Measurements from ENCODE around the gene CERS2. TPM values are rescaled to one million over a fixed set of nuclear protein-coding genes. Genes with fewer than 3 reads are reported as not detected.

CERS2 gene
- total RNA-seq (100 to 1,000 TPM; 194 to 237 TPM), polyA plus RNA-seq (100 to 1,000 TPM; 155 to 308 TPM)
- long read RNA-seq, donor 1, transcript CERS2-205 (11 exons, 2,505 nt) = major isoform, 48 of 68 reads
- long read RNA-seq, donor 1, partial matches to known transcripts = 18 of 68 reads
- long read RNA-seq, donor 1, other reads (novel, unspliced or antisense) = 0 of 68 reads
- long read RNA-seq, donor 2, transcript CERS2-205 (11 exons, 2,505 nt) = major isoform, 8 of 15 reads
- long read RNA-seq, donor 2, partial matches to known transcripts = 5 of 15 reads
- long read RNA-seq, donor 2, other reads (novel, unspliced or antisense) = 0 of 15 reads
- long read RNA-seq, donor 3, transcript CERS2-205 (11 exons, 2,505 nt) = major isoform, 21 of 21 reads
- long read RNA-seq, donor 3, partial matches to known transcripts = 0 of 21 reads
- long read RNA-seq, donor 3, other reads (novel, unspliced or antisense) = 0 of 21 reads
- long read RNA-seq, donor 4, transcript CERS2-205 (11 exons, 2,505 nt) = major isoform, 6 of 11 reads
- long read RNA-seq, donor 4, partial matches to known transcripts = 5 of 11 reads
- long read RNA-seq, donor 4, other reads (novel, unspliced or antisense) = 0 of 11 reads
- long read RNA-seq, donor 5, transcript CERS2-205 (11 exons, 2,505 nt) = major isoform, 49 of 67 reads
- long read RNA-seq, donor 5, partial matches to known transcripts = 15 of 67 reads
- long read RNA-seq, donor 5, other reads (novel, unspliced or antisense) = 0 of 67 reads

GRCh38 chr1:150974580-150975478 is at the start of gene CERS2:
Gene CERS2, minus strand, starts transcription at chr1:150974835. Its CDS starts 5,745 bp downstream, at chr1:150969090.
- peak; percentile 57 for ATAC-seq (ENCODE audit: insufficient read depth, low FRiP score)
- 6% methylated on average over 69 to 105 of the region's 106 CpGs for WGBS, 2 donors
- peaks cover 26 to 43% (median 30%) of the 10 kb centered on the region in 5 donors for H3K4me1 ChIP-seq (ENCODE audit: control insufficient read depth in 5 of 5, insufficient read depth in 5 of 5, low read length in 5 of 5)

GRCh38 chr1:151013518-151013917 is 38.9 kb upstream of the CERS2 start:
- whole genome bisulfite sequencing, 2 donors = 51 to 74% methylated on average over 2 of the region's 2 CpGs
- H3K4me3 ChIP-seq = no peak overlapping the region
- peak; percentile 82 to 96 (median 92) for DNase-seq

More at GRCh38 chr1:150974580-150975478, at the start of gene CERS2:
- H3K9me3 ChIP-seq (ENCODE audit: control insufficient read depth in 4 of 4, insufficient read depth in 3 of 4, low read length in 3 of 4) = no peaks in the 10 kb centered on the region
- peaks cover 0 to 5% (median 0%) of the 10 kb centered on the region in 4 donors for H3K36me3 ChIP-seq (ENCODE audit: control insufficient read depth in 4 of 4, insufficient read depth in 4 of 4, low read length in 4 of 4)
- peak; percentile 90 to 93 (median 92) for DNase-seq
- no peaks in the 10 kb centered on the region for H3K27me3 ChIP-seq (ENCODE audit: control insufficient read depth in 3 of 3, insufficient read depth in 3 of 3, low read length in 2 of 3)
- peak within 1 kb of the TSS; percentile 81 to 89 for H3K9ac ChIP-seq (ENCODE audit: insufficient read depth in 1 of 2, low read length in 2 of 2)
- H3K27ac ChIP-seq (ENCODE audit: low read depth in 1 of 2, low read length in 1 of 2) = peak within 1 kb of the TSS; percentile 94 to 98
- TF ChIP-seq CTCF (IDR thresholded peaks at IDR 0.05; ENCODE audit: control extremely low read depth, extremely low read depth) = no peak
- H3K4me3 ChIP-seq = peak within 1 kb of the TSS; percentile 84

More at GRCh38 chr1:151013518-151013917, 38.9 kb upstream of the CERS2 start:
- peak; percentile 48 for ATAC-seq (ENCODE audit: insufficient read depth, low FRiP score)
- no peaks in the 10 kb centered on the region for H3K27me3 ChIP-seq (ENCODE audit: control insufficient read depth in 3 of 3, insufficient read depth in 3 of 3, low read length in 2 of 3)
- peaks cover 2 to 27% (median 10%) of the 10 kb centered on the region in 5 donors for H3K4me1 ChIP-seq (ENCODE audit: control insufficient read depth in 5 of 5, insufficient read depth in 5 of 5, low read length in 5 of 5)
- peak overlapping the region in 1 of 2 donors; percentile 27 for H3K9ac ChIP-seq (ENCODE audit: insufficient read depth in 1 of 2, low read length in 2 of 2)
- H3K27ac ChIP-seq (ENCODE audit: low read depth in 1 of 2, low read length in 1 of 2) = peak overlapping the region; percentile 4 to 88
- peaks cover 0 to 9% (median 7%) of the 10 kb centered on the region in 4 donors for H3K36me3 ChIP-seq (ENCODE audit: control insufficient read depth in 4 of 4, insufficient read depth in 4 of 4, low read length in 4 of 4)
- no peaks in the 10 kb centered on the region for H3K9me3 ChIP-seq (ENCODE audit: control insufficient read depth in 4 of 4, insufficient read depth in 3 of 4, low read length in 3 of 4)
- no peak for TF ChIP-seq CTCF (IDR thresholded peaks at IDR 0.05; ENCODE audit: control extremely low read depth, extremely low read depth)
